RPMI7951 (cell line): ENCODE results near the gene CCDC187. TPM values are rescaled to one million over a fixed set of nuclear protein-coding genes. Genes with fewer than 3 reads are reported as not detected.
A peak's percentile ranks its signal among the peaks of the same experiment; 100 is the strongest.

Source experiments
- DNase-seq: peaks from one replicate; pipeline ENCODE4 v3.0.0-alpha.2; 2012; ENCODE audit warnings: low read depth
- total RNA-seq: library from RNA; depleted of rRNA; stranded (reverse); fragments of >200 nt; shearing (Covaris generic); gene quantifications from 2 replicates; pipeline ENCODE4 v1.2.3, GENCODE V29; 2014

CCDC187 gene
- total RNA-seq, 1 experiment from 2014 or later, result not detected

GRCh38 chr9:136312436-136312835 is 8.5 kb upstream of the CCDC187 start:
- peak; percentile 33 for DNase-seq

- DNase-seq, result no peak
Observed at GRCh38 chr9:136312009-136312375, 8.1 kb upstream of the CCDC187 start.

- DNase-seq, result no peak
Observed at GRCh38 chr9:136311051-136312008, 7.4 kb upstream of the CCDC187 start.

- no peak for DNase-seq
Observed at GRCh38 chr9:136310273-136311030, 6.6 kb upstream of the CCDC187 start.

- DNase-seq, result no peak
Observed at GRCh38 chr9:136309806-136310220, 5.9 kb upstream of the CCDC187 start.

- no peak for DNase-seq
Observed at GRCh38 chr9:136309101-136309801, 5.4 kb upstream of the CCDC187 start.

- no peak for DNase-seq
Observed at GRCh38 chr9:136308702-136309053, 4.8 kb upstream of the CCDC187 start.

- DNase-seq, result no peak
Observed at GRCh38 chr9:136308006-136308701, 4.3 kb upstream of the CCDC187 start.

GRCh38 chr9:136307215-136307750 is 3.4 kb upstream of the CCDC187 start:
- no peak for DNase-seq

GRCh38 chr9:136306211-136307208 is 2.6 kb upstream of the CCDC187 start:
- DNase-seq, result peak; percentile 35

- no peak for DNase-seq
Observed at GRCh38 chr9:136305804-136306203, 1.9 kb upstream of the CCDC187 start.

- DNase-seq, result no peak
Observed at GRCh38 chr9:136304981-136305380, 1.1 kb upstream of the CCDC187 start.

GRCh38 chr9:136304456-136304855 is 562 bp upstream of the CCDC187 start:
- no peak for DNase-seq

GRCh38 chr9:136303066-136303824 is 649 bp downstream of the CCDC187 start:
- no peak for DNase-seq

GRCh38 chr9:136302527-136302926 is 1.4 kb downstream of the CCDC187 start:
- no peak for DNase-seq

- no peak for DNase-seq
Observed at GRCh38 chr9:136300866-136301265, 3.0 kb downstream of the CCDC187 start.

- no peak for DNase-seq
Observed at GRCh38 chr9:136300016-136300545, 3.8 kb downstream of the CCDC187 start.

GRCh38 chr9:136299541-136299940 is 4.4 kb downstream of the CCDC187 start:
- DNase-seq, result no peak

- DNase-seq, result no peak
Observed at GRCh38 chr9:136299116-136299515, 4.8 kb downstream of the CCDC187 start.
